ENCODE results near the gene BICDL1.

- TF ChIP-seq CTCF (IDR thresholded peaks at IDR 0.05) (no peak), ZFX (IDR thresholded peaks at IDR 0.05; ENCODE audit: borderline replicate concordance) (no peak)
Observed at GRCh38 chr12:120103371-120103770, 114.3 kb downstream of the BICDL1 start.

Measured in 22Rv1 (cell line).